GM20431 (cell line): ENCODE results near the gene OR13J1.
"Not testable (repeated sequence)": the region's sequence is repeated elsewhere in the genome, so short reads cannot be mapped to it uniquely, and the experiment has no call there.

Experiments used
- in situ Hi-C: fragments of 300-500 bp; cut with MseI, MboI; formaldehyde crosslinking; loops from one replicate; pipeline ENCODE4 v1.15.0; 2020; ENCODE audit warnings: low sequenced_read_pairs; ENCODE audit not compliant: unreplicated experiment

The OR13J1 gene

DNA sequence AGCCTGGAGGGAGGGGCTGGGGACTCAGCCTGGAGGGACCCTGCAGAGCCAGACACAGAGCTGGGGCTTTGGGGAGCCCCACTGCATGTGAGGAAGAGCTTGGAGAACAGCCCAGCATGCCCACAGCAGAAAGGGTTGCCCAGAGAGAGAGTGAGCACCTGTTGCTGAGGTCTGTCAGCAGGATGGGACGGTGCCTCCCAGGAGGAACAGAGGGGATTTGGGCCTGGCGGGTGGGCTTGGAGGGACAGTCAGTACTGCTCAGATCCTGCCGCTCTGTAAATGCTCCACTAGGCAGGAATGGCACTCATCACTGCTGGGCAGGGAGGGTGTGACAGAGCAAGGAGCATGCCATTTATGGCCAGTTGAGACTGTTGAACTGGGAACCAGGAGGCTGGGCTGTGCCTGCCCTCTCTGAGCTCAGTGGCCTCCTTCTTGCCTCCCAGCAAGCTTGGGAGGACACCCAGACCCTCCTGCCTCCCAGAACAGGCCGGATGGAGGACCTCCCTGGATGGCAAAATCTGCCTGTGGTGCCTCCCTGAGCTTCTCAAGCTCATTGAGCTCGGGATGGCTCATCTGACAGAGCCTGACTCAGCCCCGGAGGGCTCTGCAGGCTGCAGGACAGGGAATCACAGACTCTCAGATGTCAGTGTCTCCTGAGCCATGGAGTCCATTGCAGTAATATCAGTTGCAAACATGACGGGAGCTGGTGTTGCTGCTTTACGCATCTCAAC is 35.0 kb upstream of the OR13J1 start:
- in situ Hi-C loops = no loop called here

DNA sequence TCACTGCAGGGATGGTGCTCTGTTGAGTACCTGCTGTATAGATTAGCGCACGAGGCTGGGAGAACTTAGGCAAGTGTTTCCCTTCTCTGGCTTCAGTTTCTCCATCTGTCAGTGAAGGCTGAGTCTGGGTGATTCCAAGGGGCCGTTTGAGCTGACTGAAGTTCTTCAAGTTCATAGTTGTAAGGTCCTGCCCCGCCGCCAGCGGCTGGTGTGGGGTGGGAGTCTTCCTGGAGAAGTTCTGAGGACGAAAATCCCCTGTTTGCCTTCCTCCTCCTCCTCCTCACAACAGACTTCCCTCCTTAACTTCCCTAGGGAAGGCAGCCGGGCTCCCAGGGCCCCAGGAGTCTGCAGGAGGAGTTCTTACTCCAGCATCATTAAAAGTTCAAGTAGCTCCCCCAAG is 34.1 kb upstream of the OR13J1 start:
- in situ Hi-C loops = no loop called here

DNA sequence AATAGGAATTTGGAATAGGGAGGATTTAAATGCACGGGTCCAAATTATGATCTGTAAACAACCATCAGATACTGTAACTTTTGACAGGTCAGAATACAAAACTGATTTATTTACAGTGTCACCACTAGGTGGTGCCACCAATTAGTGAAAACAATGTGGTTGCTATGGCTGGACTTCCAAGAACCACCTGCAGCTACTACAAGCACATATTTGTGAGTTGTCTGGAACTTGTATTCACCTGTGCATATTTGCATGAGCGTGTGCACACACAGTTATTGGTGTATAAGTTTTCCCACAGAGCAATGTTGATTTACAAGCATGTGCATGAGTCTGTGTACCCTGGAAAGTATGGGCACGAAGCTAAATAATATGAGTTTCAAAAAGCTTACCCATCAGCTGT is 32.8 kb upstream of the OR13J1 start:
- in situ Hi-C loops = no loop called here

DNA sequence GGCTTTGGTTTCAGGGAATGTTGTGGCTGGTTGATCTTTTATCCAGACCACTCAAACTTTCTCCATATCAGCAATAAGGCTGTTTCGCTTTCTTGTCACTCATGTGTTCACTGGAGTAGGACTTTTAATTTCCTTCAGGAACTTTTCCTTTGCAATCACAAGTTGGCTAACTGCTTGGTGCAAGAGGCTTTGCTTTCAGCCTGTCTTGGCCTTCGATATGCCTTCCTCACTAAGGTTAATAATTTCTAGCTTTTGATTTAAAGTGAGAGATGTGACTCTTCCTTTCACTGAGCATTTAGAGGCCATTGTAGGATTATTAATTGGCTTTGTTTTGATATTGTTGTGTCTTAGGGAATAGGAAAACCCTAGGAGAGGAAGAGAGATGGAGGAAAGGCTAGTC is 28.8 kb upstream of the OR13J1 start:
- in situ Hi-C loops = no loop called here

DNA sequence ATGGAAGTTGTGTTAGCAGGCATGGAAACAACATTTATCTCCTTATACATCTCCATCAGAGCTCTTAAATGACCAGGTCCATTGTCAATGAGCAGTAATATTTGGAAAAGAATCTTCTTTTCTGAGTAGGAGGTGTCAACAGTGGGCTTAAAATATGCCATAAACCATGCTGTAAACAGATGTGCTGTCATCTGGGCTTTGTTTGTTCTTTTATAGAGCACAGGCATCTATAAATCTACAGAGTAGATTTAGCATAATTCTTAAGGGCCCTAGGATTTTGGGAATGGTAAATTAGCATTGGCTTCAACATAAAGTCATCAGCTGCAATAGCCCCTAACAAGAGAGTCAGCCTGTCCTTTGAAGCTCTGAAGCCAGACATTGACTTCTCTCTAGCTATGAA is 28.1 kb upstream of the OR13J1 start:
- in situ Hi-C loops = no loop called here

DNA sequence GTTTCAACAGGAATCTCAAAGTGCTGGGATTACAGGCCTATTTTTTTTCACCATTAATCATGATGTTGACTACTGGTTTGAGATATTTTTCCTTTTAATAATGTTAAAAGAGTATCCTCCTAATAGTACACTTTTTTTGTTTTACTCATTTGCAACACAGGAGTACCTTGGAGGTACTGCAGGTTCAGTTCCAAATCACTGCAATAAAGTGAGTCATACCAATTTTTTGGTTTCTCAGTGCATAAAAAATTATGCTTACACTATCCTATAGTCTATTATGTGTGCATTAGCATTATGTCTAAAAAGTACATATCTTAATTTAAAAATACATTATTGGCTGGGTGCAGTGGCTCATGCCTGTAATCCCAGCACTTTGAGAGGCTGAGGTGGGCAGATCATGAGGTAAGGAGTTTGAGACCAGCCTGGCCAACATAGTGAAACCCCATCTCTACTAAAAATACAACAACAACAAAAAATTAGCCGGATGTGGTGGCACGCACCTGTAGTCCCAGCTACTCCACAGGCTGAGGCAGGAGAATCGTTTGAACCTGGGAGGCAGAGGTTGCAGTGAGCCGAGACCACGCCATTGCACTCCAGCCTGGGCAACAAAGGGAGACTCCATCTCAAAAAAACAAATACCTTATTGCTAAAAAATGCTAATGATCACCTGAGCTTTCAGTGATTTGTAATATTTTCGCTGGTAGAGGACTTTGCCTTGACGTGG is 27.3 kb upstream of the OR13J1 start:
- in situ Hi-C loops = not testable (repeated sequence)

DNA sequence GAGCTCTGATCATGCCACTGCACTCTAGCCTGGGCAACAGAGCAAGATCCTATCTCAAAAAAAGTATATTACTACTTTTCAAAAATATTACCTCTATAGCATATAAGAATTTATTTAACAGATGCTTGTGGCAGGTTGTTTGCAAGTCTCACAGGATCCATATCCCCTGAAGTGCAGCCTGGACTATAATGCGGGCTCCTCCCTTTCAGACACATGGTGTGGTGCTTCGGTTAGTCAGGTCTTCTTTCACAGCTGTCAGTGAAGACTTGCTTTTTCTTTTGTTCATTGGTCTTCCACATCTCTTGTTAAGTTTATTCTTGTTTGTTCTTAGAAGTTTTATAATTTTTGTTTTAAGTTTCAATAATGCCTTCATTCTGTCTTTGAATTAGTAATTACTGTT is 26.4 kb upstream of the OR13J1 start:
- in situ Hi-C loops = no loop called here

DNA sequence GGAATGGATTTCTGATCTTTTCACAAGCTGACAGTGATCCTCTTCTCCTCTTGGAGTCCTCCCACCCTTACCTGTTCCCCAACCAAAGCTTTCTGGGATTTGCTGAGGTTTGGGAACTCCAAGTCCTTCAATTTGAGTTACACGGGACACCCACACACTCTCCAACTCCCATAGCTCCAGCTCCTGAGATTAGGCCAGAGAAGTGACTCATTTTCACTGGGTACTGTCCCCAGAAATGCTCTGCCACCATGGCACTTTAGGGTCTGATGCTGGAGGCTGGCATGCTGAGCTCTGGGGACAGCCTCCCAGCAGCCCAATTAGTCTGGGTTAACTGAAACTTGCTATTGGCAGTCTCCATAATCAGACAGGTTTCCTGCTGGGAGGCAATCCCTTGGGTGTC is 21.9 kb upstream of the OR13J1 start:
- in situ Hi-C loops = no loop called here

DNA sequence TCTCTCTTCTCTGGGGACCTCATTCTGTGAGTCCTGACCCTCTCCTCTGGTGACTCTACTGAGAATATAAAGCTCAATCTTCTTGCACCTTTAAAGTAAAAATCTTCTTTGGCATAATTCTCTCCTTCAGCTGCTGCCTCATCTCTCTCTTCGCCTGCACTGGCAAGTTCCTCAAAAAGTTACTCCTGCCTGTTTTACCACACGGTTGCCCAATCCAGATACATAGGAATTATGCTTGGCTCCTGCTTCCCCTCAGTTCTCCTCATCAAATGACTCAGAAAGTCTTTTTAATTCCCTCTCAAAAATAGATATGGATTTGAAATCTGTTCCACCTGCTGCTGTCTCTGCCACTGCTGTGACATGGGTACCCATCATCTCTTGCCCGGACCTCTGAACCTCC is 21.4 kb upstream of the OR13J1 start:
- in situ Hi-C loops = no loop called here

DNA sequence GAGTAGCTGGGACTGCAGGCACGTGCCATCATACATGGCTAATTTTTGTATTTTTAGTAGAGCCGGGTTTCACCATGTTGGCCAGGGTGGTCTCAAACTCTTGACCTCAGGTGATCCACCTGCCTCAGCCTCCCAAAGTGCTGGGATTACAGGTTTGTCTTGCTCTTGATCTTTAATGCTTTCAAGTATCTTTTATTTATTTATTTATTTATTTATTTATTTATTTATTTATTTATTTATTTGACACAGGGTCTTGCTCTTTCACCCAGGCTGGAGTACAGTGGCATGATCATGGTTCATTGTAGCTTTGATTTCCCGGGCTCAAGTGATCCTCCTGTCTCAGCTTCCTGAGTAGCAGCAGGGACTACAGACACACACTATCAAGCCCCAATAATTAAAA is 14.7 kb upstream of the OR13J1 start:
- in situ Hi-C loops = loop anchor here (10.0 kb wide), 1 partner anchor 60 kb away; the partner anchor contains the start of genes FAM221B and TMEM8B

DNA sequence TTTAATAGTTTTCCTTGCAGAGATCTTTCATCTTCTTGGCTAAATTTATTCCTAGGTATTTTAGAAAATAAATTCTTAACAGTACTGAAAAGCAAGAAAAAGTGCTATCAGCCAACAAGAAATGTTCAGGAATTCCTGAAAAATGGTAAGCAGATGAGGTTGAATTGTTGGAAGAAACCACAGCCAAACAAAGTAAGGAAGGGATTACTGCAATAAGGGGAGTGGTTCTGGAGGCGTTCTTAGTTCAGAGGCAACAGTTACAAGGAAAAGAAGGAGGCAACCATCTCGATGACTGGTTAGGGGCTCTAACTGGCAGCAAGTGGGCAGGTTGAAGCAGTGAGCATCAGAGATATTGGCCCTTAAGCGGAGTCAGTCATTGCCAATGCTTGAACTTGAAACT is 12.8 kb upstream of the OR13J1 start:
- in situ Hi-C loops = loop anchor here (10.0 kb wide), 1 partner anchor 58 kb away; the partner anchor contains the start of genes FAM221B and TMEM8B

DNA sequence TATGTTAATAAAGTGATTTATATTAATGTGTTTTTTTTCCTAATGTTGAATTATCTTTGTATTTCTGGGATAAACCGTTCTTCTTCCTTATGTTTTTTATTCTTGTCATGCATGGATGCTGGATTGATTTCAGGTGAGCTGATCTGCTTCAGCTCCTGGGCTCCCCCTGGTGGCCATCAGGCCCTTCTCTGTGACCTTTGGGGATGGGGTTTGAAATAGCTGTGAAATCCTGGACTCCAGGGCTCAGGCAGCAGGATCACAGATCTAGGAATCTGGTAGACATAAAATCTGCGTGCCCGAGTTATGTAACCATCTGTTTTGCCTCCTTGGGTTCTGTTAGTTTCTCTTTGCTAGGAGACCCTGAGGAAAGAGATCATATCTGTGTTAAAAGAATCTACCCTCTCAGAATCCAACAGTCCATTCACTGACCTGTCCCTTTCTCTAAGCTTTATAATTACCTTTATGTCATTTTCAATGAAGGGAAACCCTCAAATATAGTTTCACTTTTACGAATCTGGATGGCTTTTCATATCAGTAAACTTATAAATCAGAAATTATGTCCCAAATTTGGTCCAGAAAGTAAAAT is 12.2 kb upstream of the OR13J1 start:
- in situ Hi-C loops = loop anchor here (10.0 kb wide), 1 partner anchor 58 kb away; the partner anchor contains the start of genes FAM221B and TMEM8B

DNA sequence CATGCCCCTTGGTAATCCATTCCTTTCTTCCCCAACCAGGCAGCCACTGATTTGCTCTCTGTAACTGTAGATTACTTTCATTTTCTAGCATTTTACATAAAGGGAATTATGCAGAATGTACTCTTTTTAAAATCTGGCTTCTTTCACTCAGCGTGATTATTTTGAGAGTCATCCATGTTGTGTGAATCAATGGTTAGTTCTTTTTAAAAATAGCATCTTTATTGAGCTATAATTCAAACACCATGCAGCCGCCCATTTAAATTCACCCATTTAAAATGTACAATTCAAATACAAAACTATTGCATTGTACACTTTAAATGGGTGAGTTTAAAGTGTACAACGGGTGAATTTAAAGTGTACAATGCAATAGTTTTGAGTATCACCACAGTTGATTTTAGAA is 2.3 kb upstream of the OR13J1 start:
- in situ Hi-C loops = no loop called here

DNA sequence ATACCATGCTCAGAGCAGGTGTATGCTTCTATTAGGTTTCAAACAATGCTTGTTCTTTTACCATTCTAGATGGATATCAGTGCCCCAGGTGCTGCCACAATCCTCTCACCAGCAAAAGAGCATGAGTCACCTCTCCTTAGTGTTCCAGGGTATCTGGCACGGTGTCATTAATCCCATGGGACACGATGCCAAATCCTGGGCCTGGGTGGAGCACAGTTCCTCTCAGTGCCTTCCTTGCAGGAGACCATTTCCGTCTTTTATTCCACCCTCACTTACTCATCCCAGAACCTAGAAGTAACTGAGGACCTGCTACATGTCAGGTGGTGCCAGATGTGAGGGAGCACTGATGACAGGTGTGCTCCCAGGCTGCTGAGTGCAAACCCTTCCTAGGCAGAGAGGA is 1.3 kb upstream of the OR13J1 start:
- in situ Hi-C loops = no loop called here

DNA sequence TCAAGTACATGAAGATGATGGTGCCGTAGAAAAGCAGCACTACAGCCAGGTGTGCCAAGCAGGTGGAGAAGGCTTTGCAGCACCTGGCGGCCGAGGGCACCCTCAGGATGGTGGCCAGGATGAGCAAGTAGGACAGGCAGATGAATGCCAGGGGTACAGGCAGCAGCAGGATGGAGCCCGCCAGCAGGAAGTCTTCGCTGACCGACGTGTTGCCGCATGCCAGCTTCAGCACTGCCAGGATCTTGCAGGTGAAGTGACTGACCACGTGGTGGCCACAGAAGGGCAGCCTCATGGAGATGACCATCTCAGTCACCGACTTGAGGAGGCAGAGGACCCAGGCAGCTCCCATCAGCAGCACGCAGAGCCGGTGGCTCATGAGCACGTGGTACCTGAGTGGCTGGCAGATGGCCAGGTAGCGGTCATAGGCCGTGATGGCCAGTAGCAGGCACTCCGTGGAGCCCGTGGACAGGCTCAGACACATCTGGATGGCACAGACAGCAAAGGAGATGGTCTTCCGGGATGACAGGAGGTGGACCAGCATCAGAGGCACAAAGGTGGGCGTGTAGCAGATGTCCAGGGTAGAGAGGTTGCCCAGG is 482 bp downstream of the OR13J1 start:
- in situ Hi-C loops = no loop called here

DNA sequence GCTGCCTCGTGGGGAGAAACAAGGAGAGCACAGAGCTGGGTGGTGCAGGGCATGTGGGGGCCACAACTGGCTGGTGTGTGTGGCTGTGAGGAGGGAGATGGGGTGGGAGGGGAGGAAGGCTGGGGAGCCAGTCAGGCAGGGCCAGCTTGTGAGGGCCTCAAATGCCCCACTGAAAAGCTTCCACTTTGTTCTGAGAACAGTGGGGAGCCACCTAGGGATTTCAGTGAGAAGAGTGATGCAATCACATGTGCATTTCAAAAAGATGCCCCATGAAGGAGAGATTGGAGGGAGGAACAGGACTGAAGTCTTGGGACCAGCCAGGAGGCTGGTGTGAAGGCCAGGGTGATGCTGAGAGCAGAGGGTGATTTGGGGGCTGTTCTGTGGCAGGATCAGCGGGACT is 1.3 kb downstream of the OR13J1 start:
- in situ Hi-C loops = no loop called here

DNA sequence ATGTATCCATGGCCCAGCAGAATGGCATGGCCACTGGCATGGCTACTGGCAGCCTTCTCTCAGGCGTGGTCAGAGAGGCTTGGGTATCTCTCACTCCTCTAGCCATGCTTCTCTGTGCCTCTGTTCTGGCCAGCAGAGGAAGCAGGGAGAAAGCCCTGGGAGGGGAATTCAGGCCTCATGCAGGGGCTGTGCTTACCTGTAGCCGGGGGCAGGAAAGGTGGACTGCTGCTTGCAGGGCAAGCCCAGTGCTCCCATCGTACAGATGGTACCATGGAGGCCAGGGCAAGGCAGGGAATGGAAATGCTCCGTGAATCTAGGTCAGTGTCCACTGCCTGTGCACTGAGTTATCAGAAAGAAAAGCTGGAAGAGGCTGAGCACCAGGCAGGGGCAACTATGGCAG is 2.7 kb downstream of the OR13J1 start:
- in situ Hi-C loops = no loop called here

DNA sequence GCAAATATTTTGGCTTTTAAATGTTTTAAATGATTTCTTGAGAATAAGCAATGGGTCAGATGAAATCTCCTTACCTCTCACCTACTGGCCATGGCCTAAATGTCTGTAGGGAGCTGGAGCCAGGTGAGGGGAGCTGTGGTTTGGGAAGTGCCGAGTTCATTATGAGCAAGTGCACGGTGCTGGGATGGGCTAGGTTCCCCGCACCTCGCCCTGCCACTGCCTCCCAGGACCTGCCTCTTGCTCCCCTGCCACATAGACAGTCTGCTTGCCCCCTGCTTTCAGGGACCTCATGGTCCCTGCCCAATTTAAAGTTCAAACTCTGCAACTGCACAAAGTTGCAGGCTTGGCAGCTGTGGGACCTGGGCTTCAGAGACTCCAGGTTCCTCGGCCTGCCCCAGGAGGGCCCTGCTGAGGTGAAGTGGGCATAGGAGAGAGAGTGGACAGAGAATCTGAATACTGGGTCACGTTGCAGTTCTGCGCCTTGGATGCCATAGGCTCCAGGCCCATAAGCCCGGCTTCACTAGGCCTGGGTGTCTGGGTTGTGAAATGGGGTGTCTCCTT is 5.4 kb downstream of the OR13J1 start:
- in situ Hi-C loops = no loop called here

DNA sequence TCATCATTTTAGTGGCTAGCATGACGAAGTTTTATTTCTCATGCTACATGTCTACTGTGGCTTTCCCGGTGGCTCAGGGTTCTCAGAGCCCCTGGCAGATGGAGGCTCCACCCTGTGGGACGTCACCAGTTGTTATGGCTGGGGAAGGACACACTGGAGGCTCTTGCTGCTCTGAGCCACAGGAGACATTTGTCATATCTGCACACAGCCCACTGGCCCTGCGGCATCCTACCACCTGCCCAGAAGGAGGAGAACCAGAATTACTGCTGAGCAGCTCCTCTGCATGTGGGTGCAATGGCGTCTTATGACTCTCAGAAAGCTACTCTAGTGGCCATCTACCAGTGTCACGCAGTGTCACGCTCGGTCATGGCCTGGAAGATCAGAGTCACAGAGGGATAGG is 6.6 kb downstream of the OR13J1 start:
- in situ Hi-C loops = no loop called here

DNA sequence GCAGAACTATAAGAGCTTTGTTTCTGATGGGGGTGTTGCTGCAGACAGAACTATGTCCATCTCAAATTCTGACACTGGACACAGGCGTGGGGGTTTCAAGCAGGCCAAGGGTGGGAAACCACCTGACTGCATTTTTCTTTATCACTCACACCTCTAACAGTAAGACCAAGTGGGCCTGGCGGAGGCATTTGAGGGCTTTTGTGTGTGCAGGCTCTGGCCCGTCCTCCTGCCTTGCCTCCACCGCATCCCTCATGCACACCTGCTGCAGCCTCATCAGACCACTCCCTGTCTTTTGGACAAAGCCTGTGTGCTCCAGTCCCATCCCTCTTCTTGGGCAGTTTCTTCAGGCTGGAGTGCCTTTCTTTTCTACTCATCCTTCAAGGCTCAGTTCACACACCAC is 7.9 kb downstream of the OR13J1 start:
- in situ Hi-C loops = no loop called here
